Vagina (tissue), 2 donors: ENCODE data around the gene IFT20. TPM values are rescaled to one million over a fixed set of nuclear protein-coding genes. Genes with fewer than 3 reads are reported as not detected.
A peak's percentile ranks its signal among the peaks of the same experiment; 100 is the strongest.

Source experiments
- DNase-seq, 2 donors: peaks; one replicate each; pipeline ENCODE4 v3.0.0-alpha.2; 2017; ENCODE audit errors: extremely low spot score in 2 of 2
- H3K27ac ChIP-seq: fragments of 200-600 bp; sonication (generic); one replicate; pipeline ENCODE4 v1.5.1; 2019
- H3K27me3 ChIP-seq: fragments of 200-600 bp; sonication (generic); one replicate; pipeline ENCODE4 v1.5.1; 2019
- H3K36me3 ChIP-seq, 2 donors: fragments of 200-600 bp; sonication (generic); one replicate each; pipeline ENCODE4 v1.5.1; 2017 to 2019
- H3K4me1 ChIP-seq: fragments of 200-600 bp; sonication (generic); one replicate; pipeline ENCODE4 v1.5.1; 2019
- H3K4me3 ChIP-seq, 2 donors: fragments of 200-600 bp; sonication (generic); 1 replicate in 1 of 2; 2 replicates in 1 of 2; pipeline ENCODE4 v1.5.1; 2016 to 2019
- H3K9me3 ChIP-seq: fragments of 200-600 bp; sonication (generic); one replicate; pipeline ENCODE4 v1.5.1; 2019
- CTCF ChIP-seq, 3 experiments: fragments of 450-650 bp in 2 of 3; fragments of 200-600 bp in 1 of 3; sonication (generic) in 1 of 3; IDR thresholded peaks; one replicate each; pipeline ENCODE4 v1.5.1; 2017 to 2019; ENCODE audit warnings: antibody characterized with exemption in 3 of 3, mild to moderate bottlenecking in 2 of 3, moderate library complexity in 2 of 3
- POLR2A ChIP-seq, 2 donors: fragments of 450-650 bp; IDR thresholded peaks; one replicate each; pipeline ENCODE4 v1.6.1; 2017; ENCODE audit warnings: antibody characterized with exemption in 2 of 2, mild to moderate bottlenecking in 2 of 2, moderate library complexity in 2 of 2
- POLR2AphosphoS5 ChIP-seq, 2 donors: sonication (generic); formaldehyde crosslinking; IDR thresholded peaks; one replicate each; pipeline ENCODE4 v1.9.0; 2017; ENCODE audit warnings: antibody characterized with exemption in 2 of 2, mild to moderate bottlenecking in 2 of 2, low read depth in 1 of 2; ENCODE audit not compliant: insufficient read depth in 1 of 2
- intact Hi-C: fragments of 100-400 bp; cut with DNase I; formaldehyde crosslinking; loops from one replicate; pipeline ENCODE4 v1.15.1; 2023
- total RNA-seq: library from RNA; depleted of rRNA; stranded (reverse); fragments of >200 nt; gene quantifications from one replicate; pipeline ENCODE4 v1.2.3, GENCODE V29; 2016

IFT20 gene
- total RNA-seq, 1 donor from 2014 or later = 42.5 TPM

GRCh38 chr17:28335959-28336871 is 943 bp upstream of the IFT20 start:
- Histone ChIP-seq H3K4me1 (peaks cover 66% of the 10 kb centered on the region), H3K4me3 (peak overlapping the region; percentile 86 to 93), H3K27me3 (no peaks in the 10 kb centered on the region), H3K27ac (peak overlapping the region; percentile 94), H3K36me3 (peaks cover 0 to 29% of the 10 kb centered on the region in 2 donors), H3K9me3 (no peaks in the 10 kb centered on the region)
- intact Hi-C loops = no loop called here
- TF ChIP-seq POLR2A (IDR thresholded peaks at IDR 0.05) (no peak), CTCF (IDR thresholded peaks at IDR 0.05) (no peak), POLR2AphosphoS5 (IDR thresholded peaks at IDR 0.05; ENCODE audit: insufficient read depth in 1 of 2, low read depth in 1 of 2) (peak; percentile 46 to 55)
- peak in 1 of 2 donors; percentile 90 for DNase-seq

DNA sequence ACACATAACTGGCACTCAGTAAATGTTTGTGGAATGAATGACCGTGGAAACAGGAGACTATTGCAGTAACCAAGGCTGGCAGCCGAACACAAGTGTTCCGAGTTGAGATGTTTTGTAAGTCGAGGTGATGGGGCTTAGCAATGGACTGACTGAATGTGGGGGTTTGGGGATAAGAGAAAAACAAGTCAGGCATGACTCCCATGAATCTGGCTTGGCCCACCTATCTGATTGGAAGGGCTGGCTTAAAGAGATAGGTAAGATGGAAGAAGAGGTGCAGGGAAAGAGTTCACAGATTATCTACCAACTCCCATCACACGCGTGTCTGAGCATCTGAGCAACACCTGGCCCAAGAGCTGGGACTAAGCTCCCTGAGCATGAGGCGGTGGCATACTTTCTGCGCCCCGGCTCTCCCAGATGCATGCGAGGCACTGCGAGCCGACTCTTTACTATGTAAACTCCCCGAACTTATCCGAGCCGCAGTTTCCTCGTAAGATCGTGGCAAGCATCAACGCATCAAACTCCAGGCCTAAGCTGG is 539 bp downstream of the IFT20 start:
- intact Hi-C loops = no loop called here
- H3K36me3 ChIP-seq = peaks cover 0 to 22% of the 10 kb centered on the region in 2 donors
- H3K27me3 ChIP-seq = no peaks in the 10 kb centered on the region
- peak overlapping the region; percentile 86 to 93 for H3K4me3 ChIP-seq
- peaks cover 59% of the 10 kb centered on the region for H3K4me1 ChIP-seq
- no peak for DNase-seq
- peak overlapping the region; percentile 94 for H3K27ac ChIP-seq
- TF ChIP-seq POLR2A (IDR thresholded peaks at IDR 0.05) (no peak), CTCF (IDR thresholded peaks at IDR 0.05) (no peak), POLR2AphosphoS5 (IDR thresholded peaks at IDR 0.05; ENCODE audit: insufficient read depth in 1 of 2, low read depth in 1 of 2) (no peak)
- H3K9me3 ChIP-seq = no peaks in the 10 kb centered on the region

DNA sequence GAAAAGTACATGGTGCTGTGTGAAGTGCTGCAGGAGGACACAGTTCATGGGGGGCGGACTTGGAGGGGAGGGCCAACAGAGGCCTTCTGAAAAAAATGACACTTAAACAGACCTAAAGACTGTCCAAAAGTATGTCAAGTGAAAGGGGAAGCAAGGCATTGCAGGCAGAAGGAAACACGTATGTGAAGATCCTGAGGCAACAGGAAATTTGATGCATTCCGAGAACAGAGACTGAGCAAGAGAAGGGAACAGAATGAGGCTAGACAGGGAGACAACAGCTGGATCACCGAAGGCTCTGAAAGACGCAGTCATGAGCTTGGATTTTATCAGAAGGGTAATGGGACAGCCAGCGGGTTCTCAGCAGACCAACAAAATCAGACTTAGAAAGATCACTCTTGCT is 1.1 kb downstream of the IFT20 start:
- H3K27ac ChIP-seq = no peak overlapping the region
- intact Hi-C loops = no loop called here
- H3K36me3 ChIP-seq = peaks cover 0 to 22% of the 10 kb centered on the region in 2 donors
- no peak for DNase-seq
- no peaks in the 10 kb centered on the region for H3K27me3 ChIP-seq
- peaks cover 55% of the 10 kb centered on the region for H3K4me1 ChIP-seq
- peak overlapping the region; percentile 86 to 93 for H3K4me3 ChIP-seq
- no peaks in the 10 kb centered on the region for H3K9me3 ChIP-seq
- no peak for TF ChIP-seq POLR2A (IDR thresholded peaks at IDR 0.05)

- Histone ChIP-seq H3K9me3 (no peaks in the 10 kb centered on the region), H3K27ac (no peak overlapping the region), H3K4me1 (peaks cover 46% of the 10 kb centered on the region), H3K4me3 (no peak overlapping the region), H3K36me3 (peaks cover 0 to 31% of the 10 kb centered on the region in 2 donors), H3K27me3 (no peaks in the 10 kb centered on the region)
- DNase-seq = no peak
- intact Hi-C loops = no loop called here
- TF ChIP-seq POLR2A (IDR thresholded peaks at IDR 0.05) (no peak), CTCF (IDR thresholded peaks at IDR 0.05) (no peak), POLR2AphosphoS5 (IDR thresholded peaks at IDR 0.05; ENCODE audit: insufficient read depth in 1 of 2, low read depth in 1 of 2) (no peak)
Observed at GRCh38 chr17:28333083-28333746, 2.1 kb downstream of the IFT20 start.

DNA sequence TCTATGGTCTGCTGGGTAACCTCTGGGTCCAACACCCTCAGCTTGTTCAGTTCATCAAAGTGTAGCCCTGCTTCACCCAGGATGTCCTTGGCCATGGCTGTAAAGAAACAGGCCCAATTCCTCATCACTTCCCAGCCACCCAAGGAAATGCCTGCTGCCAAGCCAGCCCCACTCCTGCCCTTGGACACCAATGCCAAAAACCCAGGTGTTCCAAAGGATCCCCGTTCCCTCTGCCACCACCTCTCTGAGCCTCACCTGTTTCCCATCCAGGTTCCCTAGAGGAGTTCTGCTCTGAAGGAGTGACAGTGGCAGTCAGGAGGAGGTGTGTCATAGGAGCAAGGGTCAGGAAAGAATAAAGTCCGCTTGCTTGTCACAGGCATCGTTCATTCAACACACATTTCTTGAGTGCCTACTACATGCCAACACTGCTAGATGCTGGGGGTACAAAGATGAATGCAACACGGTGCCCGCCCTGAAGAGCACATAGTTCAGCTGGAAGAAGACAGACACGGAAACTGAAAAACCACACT is 3.3 kb downstream of the IFT20 start:
- H3K9me3 ChIP-seq = no peaks in the 10 kb centered on the region
- intact Hi-C loops = no loop called here
- DNase-seq = no peak
- no peak overlapping the region for H3K4me3 ChIP-seq
- H3K27me3 ChIP-seq = no peaks in the 10 kb centered on the region
- H3K27ac ChIP-seq = no peak overlapping the region
- no peak for TF ChIP-seq POLR2A (IDR thresholded peaks at IDR 0.05)
- no peak for TF ChIP-seq POLR2AphosphoS5 (IDR thresholded peaks at IDR 0.05; ENCODE audit: insufficient read depth in 1 of 2, low read depth in 1 of 2)
- no peak for TF ChIP-seq CTCF (IDR thresholded peaks at IDR 0.05)
- H3K36me3 ChIP-seq = peaks cover 0 to 36% of the 10 kb centered on the region in 2 donors
- peaks cover 33% of the 10 kb centered on the region for H3K4me1 ChIP-seq
